ENCODE measurements around the gene CERS4. TPM values are rescaled to one million over a fixed set of nuclear protein-coding genes. Genes with fewer than 3 reads are reported as not detected.
"Not testable (repeated sequence)": the region's sequence is repeated elsewhere in the genome, so short reads cannot be mapped to it uniquely, and the experiment has no call there.

CERS4 gene
- total RNA-seq (2014; rRNA removed; shearing (Covaris generic)) = 5.2 and 7.0 TPM in 2 replicates
- polyA plus RNA-seq (2014; cell fraction: nucleus; rRNA removed) = 8.6 and 9.1 TPM in 2 replicates

GRCh38 chr19:8208922-8209461 is at the start of gene CERS4:
Gene CERS4 (plus strand): TSS chr19:8209370. CDS start chr19:8251077, 41,707 bp downstream.
- peak; percentile 32 for DNase-seq (ENCODE audit: extremely low read depth, low read depth)

DNA sequence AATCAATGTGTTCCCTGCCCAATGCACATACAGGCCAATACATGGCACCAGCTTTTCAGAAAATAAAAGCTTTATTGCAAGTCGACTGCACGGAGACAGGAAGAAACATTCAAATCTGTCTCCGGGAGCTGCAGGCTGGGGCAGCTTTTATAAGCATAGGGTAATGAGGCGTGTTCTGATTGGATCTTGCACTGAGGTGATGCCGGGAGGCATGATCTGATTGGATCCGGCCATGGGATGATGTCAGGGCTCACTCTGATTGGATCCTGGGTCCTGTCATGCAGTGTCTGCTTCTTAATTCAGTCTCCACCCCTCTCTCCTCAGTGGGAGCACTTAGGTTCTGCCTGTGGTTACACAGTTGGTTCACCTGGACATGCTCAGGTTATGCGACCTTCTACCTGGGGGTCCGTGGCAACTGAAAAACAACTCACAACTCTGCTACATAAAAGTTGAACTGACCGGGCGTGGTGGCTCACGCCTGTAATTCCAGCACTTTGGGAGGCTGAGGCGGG is 48.0 kb upstream of the CERS4 start:
- no peak for DNase-seq (ENCODE audit: extremely low read depth, low read depth)

GRCh38 chr19:8163759-8164158 is 45.4 kb upstream of the CERS4 start:
- no peak for DNase-seq (ENCODE audit: extremely low read depth, low read depth)

DNA sequence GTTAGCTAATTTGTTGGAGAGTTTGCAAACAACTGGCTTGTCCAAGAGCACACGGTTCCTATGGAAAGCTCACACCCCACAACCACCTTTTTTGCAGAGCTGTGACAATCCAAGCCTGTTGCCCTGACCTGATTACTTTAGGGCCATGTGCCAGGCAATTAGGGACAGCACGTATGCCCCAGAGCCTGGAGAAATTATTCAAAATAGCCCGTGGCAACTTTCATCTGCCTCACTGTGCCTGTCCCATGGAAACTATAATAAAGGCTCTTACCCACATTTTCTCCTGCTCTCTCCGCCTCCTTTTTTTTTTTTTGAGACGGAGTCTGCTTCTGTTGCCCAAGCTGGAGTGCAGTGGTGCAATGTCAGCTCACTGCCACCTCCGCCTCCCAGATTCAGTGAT is 41.2 kb upstream of the CERS4 start:
- DNase-seq (ENCODE audit: extremely low read depth, low read depth) = no peak

GRCh38 chr19:8168537-8168936 is 40.6 kb upstream of the CERS4 start:
- no peak for DNase-seq (ENCODE audit: extremely low read depth, low read depth)

DNA sequence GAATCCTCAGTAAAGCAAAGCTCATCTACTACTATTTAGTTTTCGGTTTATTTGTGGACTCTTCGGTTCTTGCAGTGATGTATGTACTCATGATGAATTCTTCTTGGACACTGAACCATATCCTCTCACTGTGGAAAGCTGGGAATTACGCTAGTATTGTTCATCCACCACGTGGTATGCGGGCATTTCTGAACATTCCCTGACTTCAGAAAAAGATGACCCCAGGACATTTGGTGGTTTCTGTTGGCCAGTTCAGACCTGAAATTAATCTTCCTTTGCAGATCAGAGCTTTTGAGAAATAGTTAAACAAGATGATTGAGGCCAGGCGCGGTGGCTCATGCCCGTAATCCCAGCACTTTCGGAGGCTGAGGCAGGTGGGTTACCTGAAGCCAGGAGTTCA is 34.5 kb upstream of the CERS4 start:
- no peak for DNase-seq (ENCODE audit: extremely low read depth, low read depth)

- DNase-seq (ENCODE audit: extremely low read depth, low read depth) = no peak
These were observed 29.2 kb upstream of the CERS4 start for GRCh38 chr19:8180018-8180417.

DNA sequence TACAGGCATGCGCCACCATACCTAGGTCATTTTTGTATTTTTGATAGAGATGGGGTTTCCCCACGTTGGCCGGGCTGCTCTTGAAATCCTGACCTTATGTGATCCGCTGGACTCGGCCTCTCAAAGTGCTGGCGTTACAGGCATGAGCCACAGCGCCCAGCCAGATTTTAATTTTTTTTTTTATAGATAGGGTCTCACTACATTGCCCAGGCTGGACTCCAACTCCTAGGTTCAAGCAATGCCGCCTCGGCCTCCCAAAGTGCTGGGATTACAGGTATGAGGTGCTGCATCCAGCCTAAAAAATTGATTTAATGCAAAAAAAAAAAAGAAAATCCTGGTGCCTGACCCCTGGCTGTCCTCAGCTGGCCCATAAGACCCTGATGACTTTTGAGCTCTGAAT is 24.9 kb upstream of the CERS4 start:
- no peak for DNase-seq (ENCODE audit: extremely low read depth, low read depth)

DNA sequence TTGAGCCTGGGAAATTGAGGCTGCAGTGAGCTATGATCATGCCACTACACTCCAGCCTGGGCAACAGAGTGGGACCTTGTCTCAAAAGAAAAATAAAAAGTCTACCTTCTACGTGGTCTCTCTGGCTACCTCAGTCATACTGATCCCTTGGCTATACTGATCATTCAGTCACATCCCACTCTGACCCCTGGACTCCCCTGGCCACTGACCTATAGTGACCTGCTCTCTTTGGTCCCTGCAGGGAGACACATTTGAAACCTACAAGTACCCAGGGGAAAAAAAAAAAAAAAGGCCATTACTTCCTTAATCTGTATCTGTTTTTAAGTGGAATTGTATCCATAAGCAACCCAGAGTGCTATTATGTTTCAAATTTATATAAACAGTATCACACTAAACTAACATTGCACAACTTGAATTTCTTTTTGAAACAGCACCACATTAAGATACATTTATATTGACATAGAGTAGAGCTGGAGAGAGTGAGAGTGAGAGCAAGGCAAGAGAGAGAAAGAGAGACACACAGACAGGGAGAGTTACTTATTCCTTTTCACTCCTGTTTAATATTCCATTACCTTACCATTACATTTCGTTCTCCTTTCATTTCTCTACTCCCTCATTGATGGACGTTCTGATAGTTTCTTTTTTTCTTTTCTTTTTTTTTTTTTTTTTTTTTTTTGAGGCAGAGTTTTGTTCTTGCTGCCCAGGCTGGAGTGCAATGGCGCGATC is 23.7 kb upstream of the CERS4 start:
- no peak for DNase-seq (ENCODE audit: extremely low read depth, low read depth)

DNA sequence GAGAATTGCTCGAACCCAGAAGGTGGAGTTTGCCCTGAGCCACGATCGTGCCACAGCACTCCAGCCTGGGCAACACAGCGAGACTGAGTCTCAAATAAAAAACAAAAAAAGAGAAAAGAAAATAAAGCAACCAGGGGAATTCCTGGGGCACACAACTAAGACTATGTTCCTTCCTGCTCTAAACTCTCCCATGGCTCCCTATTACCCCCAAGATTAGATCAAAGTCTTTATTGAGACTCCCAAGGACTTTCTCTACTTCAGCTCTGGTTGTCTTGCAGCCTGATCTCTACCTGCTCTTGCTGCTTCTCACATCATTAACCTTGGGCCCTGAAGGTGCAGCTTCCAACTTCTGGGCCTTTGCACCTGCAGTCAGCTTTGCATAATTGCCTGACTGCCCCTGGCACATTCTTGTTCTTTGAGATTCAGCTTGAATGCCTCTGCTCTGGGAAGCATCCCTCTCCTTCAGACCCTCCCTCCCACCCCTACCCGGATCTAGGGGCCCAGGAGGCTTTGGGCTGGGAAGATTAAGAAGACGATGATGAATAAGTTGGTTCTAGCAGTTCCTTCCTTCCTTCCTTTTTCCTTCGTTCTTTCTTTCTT is 16.8 kb upstream of the CERS4 start:
- no peak for DNase-seq (ENCODE audit: extremely low read depth, low read depth)

DNA sequence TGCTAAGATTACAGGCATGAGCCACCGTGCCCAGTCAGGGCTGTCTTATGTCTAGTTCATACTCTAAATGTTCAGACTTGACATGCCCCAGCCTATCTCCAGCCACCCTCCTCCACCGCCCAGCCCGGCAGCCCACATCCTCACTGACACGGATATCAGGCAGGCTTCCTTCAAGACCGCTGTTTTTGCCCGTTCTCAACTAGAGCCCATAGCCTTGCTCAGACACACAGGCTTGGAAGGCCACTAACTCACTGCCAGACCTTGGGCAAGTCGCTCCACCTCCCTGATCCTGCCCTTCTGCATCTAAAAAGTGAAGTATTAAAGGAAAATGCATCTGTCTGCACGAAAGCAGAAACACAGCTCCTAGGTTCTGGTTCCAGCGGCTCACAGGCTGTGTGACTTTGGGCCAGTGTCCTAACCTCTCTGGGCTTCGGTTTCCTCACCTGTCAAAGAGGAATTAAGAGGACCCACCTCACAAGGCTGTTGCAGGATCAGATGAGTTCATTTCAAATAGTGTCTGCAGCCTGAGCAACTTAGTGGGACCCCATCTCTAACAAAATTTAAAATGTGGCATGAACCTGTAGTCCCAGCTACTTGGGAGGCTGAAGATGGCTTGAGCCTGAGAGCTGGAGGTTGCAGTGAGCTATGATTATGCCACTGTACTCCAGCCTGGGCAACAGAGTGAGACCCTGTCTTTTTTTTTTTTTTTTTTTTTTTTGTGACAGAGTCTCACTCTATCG is 14.5 kb upstream of the CERS4 start:
- no peak for DNase-seq (ENCODE audit: extremely low read depth, low read depth)

DNA sequence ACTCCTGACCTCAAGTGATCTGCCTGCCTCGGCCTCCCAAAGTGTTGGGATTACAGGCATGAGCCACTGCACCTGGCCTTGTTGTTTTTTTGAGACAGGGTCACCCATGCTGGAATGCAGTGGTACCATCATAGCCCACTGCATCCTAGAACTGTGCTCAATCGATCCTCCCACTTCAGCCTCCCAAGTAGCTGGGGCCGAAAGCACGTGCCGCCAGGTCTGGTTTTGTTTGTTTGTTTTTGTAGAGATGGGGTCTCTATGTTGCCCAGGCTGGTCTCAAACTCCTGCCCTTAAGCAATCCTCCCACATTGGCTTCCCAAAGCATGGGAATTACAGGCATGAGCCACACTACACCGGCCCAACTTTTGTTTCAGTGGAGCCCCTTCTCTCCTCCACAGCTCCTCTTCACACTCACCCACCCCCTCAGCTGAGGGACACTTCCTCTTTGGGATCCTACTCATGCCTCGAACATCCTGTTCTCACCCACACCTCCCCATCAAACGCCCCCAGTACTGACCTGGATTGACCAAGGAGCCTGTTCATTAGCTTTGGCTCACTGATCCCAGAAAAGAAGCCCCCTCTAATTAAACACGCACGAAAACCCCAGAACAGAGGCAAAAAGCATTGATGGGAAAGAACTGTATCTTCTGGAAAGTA is 12.8 kb upstream of the CERS4 start:
- no peak for DNase-seq (ENCODE audit: extremely low read depth, low read depth)

GRCh38 chr19:8203288-8204120 is 5.7 kb upstream of the CERS4 start:
- DNase-seq (ENCODE audit: extremely low read depth, low read depth) = not testable (repeated sequence)

- no peak for DNase-seq (ENCODE audit: extremely low read depth, low read depth)
These were observed 4.2 kb upstream of the CERS4 start for GRCh38 chr19:8204961-8205360.

- no peak for DNase-seq (ENCODE audit: extremely low read depth, low read depth)
These were observed 2.8 kb upstream of the CERS4 start for GRCh38 chr19:8206147-8207087.

- DNase-seq (ENCODE audit: extremely low read depth, low read depth) = not testable (repeated sequence)
These were observed 1.8 kb upstream of the CERS4 start for GRCh38 chr19:8207326-8207725.

DNA sequence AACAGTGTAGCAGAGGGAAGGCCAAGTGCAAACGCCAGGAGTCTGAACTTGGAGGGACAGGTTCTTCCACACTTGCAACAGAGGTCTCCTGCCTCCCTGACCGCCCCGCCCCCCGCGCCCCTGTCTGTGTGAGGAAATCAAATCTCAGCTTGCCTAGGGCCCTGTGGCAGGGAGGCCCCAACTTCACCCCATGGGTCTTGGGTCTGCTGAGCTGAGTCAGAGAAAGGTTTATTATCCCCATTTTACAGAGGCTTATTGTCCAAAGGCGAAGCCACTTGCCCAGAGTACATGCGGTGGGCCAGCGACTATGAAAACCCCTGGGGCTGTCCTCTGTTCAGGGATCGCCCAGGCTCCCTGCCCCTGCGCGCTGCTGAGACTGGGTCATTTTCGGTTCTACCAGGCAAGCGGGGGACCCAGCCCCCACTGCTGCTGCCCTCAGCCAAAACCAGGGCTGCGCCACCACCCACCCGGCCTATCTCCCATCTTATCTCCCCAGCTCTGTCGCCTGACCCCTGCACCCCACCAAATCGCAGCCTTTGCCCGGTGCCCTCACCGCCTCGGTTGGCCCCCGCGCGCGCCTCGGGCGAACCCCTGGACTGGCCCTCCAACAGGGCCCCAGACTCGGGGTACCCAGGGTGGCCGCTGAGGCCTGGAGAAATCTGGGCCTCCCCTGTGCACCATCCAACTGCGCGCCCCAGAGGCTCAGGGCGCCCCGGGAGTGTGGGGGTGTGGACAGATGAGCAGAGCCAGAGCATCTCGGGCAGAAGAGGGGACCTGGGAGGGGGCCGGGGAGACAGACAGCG is 850 bp upstream of the CERS4 start:
- DNase-seq (ENCODE audit: extremely low read depth, low read depth) = no peak

Data from NCI-H460 (cell line).